SK-N-SH treated with all-trans-retinoic acid at 6 μM for 48 hours (cell line): ENCODE results near the gene CDK6.

Source experiments
- ATAC-seq: fragments of 200-7000 bp; cut with Tn5 transposase; 3 replicates; pipeline ENCODE4 v1.9.1; 2020; ENCODE audit warnings: mild to moderate bottlenecking, moderate library complexity
- ARNTL ChIP-seq: fragments of 450-650 bp; formaldehyde crosslinking; IDR thresholded peaks from 2 replicates; pipeline ENCODE4 v1.5.0; 2020; ENCODE audit warnings: low read depth, mild to moderate bottlenecking, moderate library complexity, borderline replicate concordance
- BACH2 ChIP-seq: fragments of 250-450 bp; sonication (Bioruptor Pico); IDR thresholded peaks from 2 replicates; pipeline ENCODE4 v1.9.0; 2021; ENCODE audit warnings: mild to moderate bottlenecking, borderline replicate concordance
- CSDC2 ChIP-seq: fragments of 250-450 bp; sonication (Bioruptor Pico); IDR thresholded peaks from 2 replicates; pipeline ENCODE4 v1.5.0; 2020; ENCODE audit warnings: mild to moderate bottlenecking, moderate library complexity
- ESRRG ChIP-seq: fragments of 250-450 bp; sonication (Bioruptor Pico); IDR thresholded peaks from 2 replicates; pipeline ENCODE4 v1.6.1; 2021; ENCODE audit warnings: mild to moderate bottlenecking
- ISL1 ChIP-seq: fragments of 250-450 bp; sonication (Bioruptor Pico); IDR thresholded peaks from 2 replicates; pipeline ENCODE4 v2.1.2; 2022; ENCODE audit warnings: mild to moderate bottlenecking, moderate library complexity
- OSR1 ChIP-seq: fragments of 250-450 bp; sonication (Bioruptor Pico); IDR thresholded peaks from 2 replicates; pipeline ENCODE4 v1.8.0; 2022; ENCODE audit warnings: moderate library complexity, mild to moderate bottlenecking, inconsistent platforms
- PPARA ChIP-seq: fragments of 250-450 bp; sonication (Bioruptor Pico); IDR thresholded peaks from 2 replicates; pipeline ENCODE4 v1.5.0; 2020; ENCODE audit warnings: mild to moderate bottlenecking, borderline replicate concordance
- RARB ChIP-seq: fragments of 250-450 bp; sonication (Bioruptor Pico); IDR thresholded peaks from 2 replicates; pipeline ENCODE4 v1.8.0; 2021; ENCODE audit warnings: mild to moderate bottlenecking, moderate library complexity
- SNAI2 ChIP-seq: fragments of 250-450 bp; sonication (Bioruptor Pico); IDR thresholded peaks from 2 replicates; pipeline ENCODE4 v1.5.0; 2020; ENCODE audit warnings: mild to moderate bottlenecking, moderate library complexity
- TCF4 ChIP-seq: fragments of 250-450 bp; sonication (Bioruptor Pico); IDR thresholded peaks from 2 replicates; pipeline ENCODE4 v1.8.0; 2021; ENCODE audit warnings: mild to moderate bottlenecking, moderate library complexity, borderline replicate concordance
- TOX ChIP-seq: fragments of 250-450 bp; sonication (Bioruptor Pico); IDR thresholded peaks from 2 replicates; pipeline ENCODE4 v1.8.0; 2021; ENCODE audit warnings: mild to moderate bottlenecking, moderate library complexity, borderline replicate concordance
- ZC3H10 ChIP-seq: fragments of 250-450 bp; sonication (Bioruptor Pico); IDR thresholded peaks from 2 replicates; pipeline ENCODE4 v1.5.1; 2021; ENCODE audit warnings: mild to moderate bottlenecking, moderate library complexity
- ZFP3 ChIP-seq: fragments of 250-450 bp; sonication (Bioruptor Pico); IDR thresholded peaks from 2 replicates; pipeline ENCODE4 v1.5.0; 2020; ENCODE audit warnings: mild to moderate bottlenecking, moderate library complexity
- ZFP30 ChIP-seq: fragments of 450-650 bp; formaldehyde crosslinking; IDR thresholded peaks from 2 replicates; pipeline ENCODE4 v1.5.0; 2022; ENCODE audit warnings: mild to moderate bottlenecking, moderate library complexity
- ZNF565 ChIP-seq: fragments of 450-650 bp; formaldehyde crosslinking; conservative IDR thresholded peaks from 2 replicates; pipeline ENCODE4 v1.5.0; 2020; ENCODE audit warnings: low read depth, mild to moderate bottlenecking, moderate library complexity
- ZNF70 ChIP-seq: fragments of 450-650 bp; formaldehyde crosslinking; IDR thresholded peaks from 2 replicates; pipeline ENCODE4 v1.5.0; 2020; ENCODE audit warnings: mild to moderate bottlenecking, moderate library complexity
- ZNF8 ChIP-seq: fragments of 450-650 bp; formaldehyde crosslinking; IDR thresholded peaks from 2 replicates; pipeline ENCODE4 v1.5.0; 2020; ENCODE audit warnings: mild to moderate bottlenecking, moderate library complexity
- TF ChIP-seq, protein P1 (sequence below): fragments of 250-450 bp; sonication (Bioruptor Pico); IDR thresholded peaks from 2 replicates; pipeline ENCODE4 v1.5.0; 2020; ENCODE audit warnings: mild to moderate bottlenecking, moderate library complexity
- TF ChIP-seq, protein P2 (sequence below): fragments of 250-450 bp; sonication (Bioruptor Pico); IDR thresholded peaks from 2 replicates; pipeline ENCODE4 v1.8.0; 2020; ENCODE audit warnings: mild to moderate bottlenecking, moderate library complexity, borderline replicate concordance
- TF ChIP-seq, protein P3 (sequence below): fragments of 250-450 bp; sonication (Bioruptor Pico); IDR thresholded peaks from 2 replicates; pipeline ENCODE4 v1.8.0; 2021; ENCODE audit warnings: low read depth, mild to moderate bottlenecking, moderate library complexity, borderline replicate concordance
- TF ChIP-seq, protein P4 (sequence below): fragments of 250-450 bp; sonication (Bioruptor Pico); IDR thresholded peaks from 2 replicates; pipeline ENCODE4 v1.5.1; 2020; ENCODE audit warnings: low read depth, mild to moderate bottlenecking, moderate library complexity
- TF ChIP-seq, protein P5 (sequence below): fragments of 250-450 bp; sonication (Bioruptor Pico); IDR thresholded peaks from 2 replicates; pipeline ENCODE4 v1.5.1; 2021; ENCODE audit warnings: mild to moderate bottlenecking, moderate library complexity

CDK6 gene

DNA sequence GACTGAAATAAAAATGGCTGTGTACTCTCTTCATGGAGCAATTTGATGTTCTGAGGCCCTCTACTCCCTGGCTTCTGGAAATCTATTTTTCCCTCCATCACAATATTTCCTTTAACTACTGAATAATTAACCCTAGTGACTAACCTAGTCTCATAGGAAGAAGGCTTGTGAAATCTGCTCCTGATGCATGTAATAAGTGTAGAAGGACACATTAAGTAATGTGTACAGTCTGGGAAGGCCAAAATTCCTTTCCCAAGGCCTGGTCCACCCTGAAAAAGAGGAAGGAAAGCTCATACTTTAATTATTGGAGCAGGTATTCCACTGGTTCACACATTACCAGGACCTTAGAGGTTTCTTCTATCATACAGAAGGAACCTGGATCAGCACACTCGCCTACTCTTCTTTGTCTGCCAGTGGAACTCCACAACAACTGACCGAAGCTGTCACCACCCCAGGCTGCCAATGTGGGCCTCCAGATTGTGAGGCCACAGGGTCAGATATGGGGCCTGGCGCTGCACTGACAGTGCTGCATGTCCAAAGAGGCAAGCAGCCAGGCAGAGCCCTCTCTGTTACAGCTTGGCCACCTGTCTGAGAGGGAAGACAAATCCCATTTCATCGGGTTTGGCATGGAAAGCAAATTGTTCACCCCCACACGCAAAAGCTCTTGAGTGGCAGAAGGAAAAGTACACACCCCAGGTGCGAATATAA, 191.8 kb downstream of the CDK6 start:
- ATAC-seq: peak; percentile 8
- TF ChIP-seq RARB (CRISPR knock-in tag): no peak
- no peak for TF ChIP-seq PPARA
- no peak for TF ChIP-seq ISL1 (CRISPR knock-in tag)
- TF ChIP-seq SNAI2 (CRISPR knock-in tag): no peak
- no peak for TF ChIP-seq ZFP30 (CRISPR knock-in tag)
- TF ChIP-seq, protein P1, sequence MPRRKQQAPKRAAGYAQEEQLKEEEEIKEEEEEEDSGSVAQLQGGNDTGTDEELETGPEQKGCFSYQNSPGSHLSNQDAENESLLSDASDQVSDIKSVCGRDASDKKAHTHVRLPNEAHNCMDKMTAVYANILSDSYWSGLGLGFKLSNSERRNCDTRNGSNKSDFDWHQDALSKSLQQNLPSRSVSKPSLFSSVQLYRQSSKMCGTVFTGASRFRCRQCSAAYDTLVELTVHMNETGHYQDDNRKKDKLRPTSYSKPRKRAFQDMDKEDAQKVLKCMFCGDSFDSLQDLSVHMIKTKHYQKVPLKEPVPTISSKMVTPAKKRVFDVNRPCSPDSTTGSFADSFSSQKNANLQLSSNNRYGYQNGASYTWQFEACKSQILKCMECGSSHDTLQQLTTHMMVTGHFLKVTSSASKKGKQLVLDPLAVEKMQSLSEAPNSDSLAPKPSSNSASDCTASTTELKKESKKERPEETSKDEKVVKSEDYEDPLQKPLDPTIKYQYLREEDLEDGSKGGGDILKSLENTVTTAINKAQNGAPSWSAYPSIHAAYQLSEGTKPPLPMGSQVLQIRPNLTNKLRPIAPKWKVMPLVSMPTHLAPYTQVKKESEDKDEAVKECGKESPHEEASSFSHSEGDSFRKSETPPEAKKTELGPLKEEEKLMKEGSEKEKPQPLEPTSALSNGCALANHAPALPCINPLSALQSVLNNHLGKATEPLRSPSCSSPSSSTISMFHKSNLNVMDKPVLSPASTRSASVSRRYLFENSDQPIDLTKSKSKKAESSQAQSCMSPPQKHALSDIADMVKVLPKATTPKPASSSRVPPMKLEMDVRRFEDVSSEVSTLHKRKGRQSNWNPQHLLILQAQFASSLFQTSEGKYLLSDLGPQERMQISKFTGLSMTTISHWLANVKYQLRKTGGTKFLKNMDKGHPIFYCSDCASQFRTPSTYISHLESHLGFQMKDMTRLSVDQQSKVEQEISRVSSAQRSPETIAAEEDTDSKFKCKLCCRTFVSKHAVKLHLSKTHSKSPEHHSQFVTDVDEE (CRISPR knock-in tag): peak; percentile 40; the same call in 1 of the 2 replicates
- TF ChIP-seq ARNTL (CRISPR knock-in tag): no peak
- no peak for TF ChIP-seq ZNF8
- TF ChIP-seq, protein P2, sequence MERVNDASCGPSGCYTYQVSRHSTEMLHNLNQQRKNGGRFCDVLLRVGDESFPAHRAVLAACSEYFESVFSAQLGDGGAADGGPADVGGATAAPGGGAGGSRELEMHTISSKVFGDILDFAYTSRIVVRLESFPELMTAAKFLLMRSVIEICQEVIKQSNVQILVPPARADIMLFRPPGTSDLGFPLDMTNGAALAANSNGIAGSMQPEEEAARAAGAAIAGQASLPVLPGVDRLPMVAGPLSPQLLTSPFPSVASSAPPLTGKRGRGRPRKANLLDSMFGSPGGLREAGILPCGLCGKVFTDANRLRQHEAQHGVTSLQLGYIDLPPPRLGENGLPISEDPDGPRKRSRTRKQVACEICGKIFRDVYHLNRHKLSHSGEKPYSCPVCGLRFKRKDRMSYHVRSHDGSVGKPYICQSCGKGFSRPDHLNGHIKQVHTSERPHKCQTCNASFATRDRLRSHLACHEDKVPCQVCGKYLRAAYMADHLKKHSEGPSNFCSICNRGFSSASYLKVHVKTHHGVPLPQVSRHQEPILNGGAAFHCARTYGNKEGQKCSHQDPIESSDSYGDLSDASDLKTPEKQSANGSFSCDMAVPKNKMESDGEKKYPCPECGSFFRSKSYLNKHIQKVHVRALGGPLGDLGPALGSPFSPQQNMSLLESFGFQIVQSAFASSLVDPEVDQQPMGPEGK: no peak

DNA sequence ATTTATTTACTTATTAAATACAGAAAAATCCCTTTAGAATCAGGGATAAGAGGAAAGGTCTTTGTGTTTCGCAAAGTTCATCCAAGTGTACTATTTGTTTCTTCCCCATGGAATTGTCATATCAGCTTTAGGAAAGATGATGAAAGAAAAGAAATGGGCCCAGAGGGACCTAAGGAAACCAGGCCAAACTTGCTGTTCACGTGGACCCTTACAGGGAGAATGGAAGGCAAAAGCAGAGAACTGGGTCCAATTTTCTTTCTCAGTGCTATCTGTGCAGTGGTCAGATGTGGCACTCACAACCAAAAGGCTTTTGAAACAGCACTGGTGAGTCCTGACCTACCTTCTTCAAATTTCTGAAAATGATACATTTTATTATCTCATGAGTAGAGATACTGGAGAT, 192.6 kb downstream of the CDK6 start:
- TF ChIP-seq RARB (CRISPR knock-in tag) (no peak), ARNTL (CRISPR knock-in tag) (no peak), ESRRG (CRISPR knock-in tag) (no peak), PPARA (no peak), TOX (no peak)
- TF ChIP-seq, protein P3, sequence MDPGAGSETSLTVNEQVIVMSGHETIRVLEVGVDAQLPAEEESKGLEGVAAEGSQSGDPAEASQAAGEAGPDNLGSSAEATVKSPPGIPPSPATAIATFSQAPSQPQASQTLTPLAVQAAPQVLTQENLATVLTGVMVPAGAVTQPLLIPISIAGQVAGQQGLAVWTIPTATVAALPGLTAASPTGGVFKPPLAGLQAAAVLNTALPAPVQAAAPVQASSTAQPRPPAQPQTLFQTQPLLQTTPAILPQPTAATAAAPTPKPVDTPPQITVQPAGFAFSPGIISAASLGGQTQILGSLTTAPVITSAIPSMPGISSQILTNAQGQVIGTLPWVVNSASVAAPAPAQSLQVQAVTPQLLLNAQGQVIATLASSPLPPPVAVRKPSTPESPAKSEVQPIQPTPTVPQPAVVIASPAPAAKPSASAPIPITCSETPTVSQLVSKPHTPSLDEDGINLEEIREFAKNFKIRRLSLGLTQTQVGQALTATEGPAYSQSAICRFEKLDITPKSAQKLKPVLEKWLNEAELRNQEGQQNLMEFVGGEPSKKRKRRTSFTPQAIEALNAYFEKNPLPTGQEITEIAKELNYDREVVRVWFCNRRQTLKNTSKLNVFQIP: no peak
- ATAC-seq: no peak

DNA sequence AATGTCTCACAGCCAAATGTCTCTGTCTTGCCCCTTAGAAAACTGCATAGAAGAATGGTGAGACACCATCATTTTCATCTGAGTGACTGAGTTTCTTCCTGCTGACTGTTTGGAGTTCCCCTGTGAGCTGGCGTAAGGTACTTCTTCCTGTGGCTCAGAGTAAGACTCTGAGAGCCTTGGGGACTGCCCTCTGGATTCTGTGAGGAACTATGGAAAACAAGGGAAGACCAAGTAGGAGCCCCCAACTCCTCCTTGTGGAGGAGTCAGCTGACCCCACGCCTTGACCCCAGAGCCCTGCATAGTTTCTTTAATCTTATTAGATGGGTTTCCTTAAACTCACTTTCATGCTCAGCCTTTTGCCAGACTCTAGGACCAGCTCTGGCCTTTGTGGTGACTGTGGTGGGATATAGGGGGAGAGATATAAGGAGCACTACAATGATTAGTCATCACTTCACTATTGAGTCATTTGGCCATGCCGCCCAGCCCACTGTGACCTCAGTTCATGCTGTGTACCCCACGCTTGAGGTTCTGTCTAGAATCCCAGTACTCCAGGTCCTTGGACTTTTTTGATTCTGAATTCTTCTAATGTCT, 194.4 kb downstream of the CDK6 start:
- peak; percentile 29; the same call in 2 of the 3 replicates for ATAC-seq
- TF ChIP-seq BACH2 (CRISPR knock-in tag) (no peak), ZFP3 (CRISPR knock-in tag) (peak; percentile 39; the same call in 1 of the 2 replicates)
- TF ChIP-seq, all 23 proteins: peak for 1

DNA sequence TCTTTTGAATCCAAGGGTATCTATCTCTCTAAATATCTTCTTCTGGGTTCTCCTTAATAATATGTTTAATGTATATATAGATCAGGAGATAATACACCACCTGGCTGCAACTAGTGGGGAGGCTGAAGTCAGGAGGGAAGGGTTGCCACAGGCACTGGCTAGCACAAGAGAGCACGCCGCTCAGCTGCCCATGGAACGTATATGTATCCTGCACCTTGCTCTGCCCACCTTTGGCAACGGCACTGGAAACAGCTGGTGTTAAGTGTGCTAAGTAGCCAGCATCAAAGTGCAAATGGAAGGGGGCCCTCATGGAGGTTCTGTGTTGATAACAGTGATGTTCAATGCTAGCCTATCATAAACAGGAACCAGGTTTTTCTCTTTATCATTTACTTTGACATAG, 196.4 kb downstream of the CDK6 start:
- TF ChIP-seq CSDC2: no peak
- no peak for TF ChIP-seq ZNF70 (CRISPR knock-in tag)
- no peak for TF ChIP-seq ZFP3 (CRISPR knock-in tag)
- TF ChIP-seq BACH2 (CRISPR knock-in tag): no peak
- TF ChIP-seq ZNF8: no peak
- TF ChIP-seq ESRRG (CRISPR knock-in tag): no peak
- TF ChIP-seq, protein P2: no peak
- TF ChIP-seq ZNF565 (CRISPR knock-in tag): no peak
- no peak for TF ChIP-seq ZC3H10 (CRISPR knock-in tag)
- TF ChIP-seq TOX: no peak
- TF ChIP-seq OSR1 (CRISPR knock-in tag): no peak
- TF ChIP-seq, protein P4, sequence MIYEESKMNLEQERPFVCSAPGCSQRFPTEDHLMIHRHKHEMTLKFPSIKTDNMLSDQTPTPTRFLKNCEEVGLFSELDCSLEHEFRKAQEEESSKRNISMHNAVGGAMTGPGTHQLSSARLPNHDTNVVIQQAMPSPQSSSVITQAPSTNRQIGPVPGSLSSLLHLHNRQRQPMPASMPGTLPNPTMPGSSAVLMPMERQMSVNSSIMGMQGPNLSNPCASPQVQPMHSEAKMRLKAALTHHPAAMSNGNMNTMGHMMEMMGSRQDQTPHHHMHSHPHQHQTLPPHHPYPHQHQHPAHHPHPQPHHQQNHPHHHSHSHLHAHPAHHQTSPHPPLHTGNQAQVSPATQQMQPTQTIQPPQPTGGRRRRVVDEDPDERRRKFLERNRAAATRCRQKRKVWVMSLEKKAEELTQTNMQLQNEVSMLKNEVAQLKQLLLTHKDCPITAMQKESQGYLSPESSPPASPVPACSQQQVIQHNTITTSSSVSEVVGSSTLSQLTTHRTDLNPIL (CRISPR knock-in tag): no peak
- TF ChIP-seq TCF4 (CRISPR knock-in tag): no peak
- TF ChIP-seq, protein P3: no peak
- TF ChIP-seq ZFP30 (CRISPR knock-in tag): no peak
- no peak for TF ChIP-seq ISL1 (CRISPR knock-in tag)
- TF ChIP-seq ARNTL (CRISPR knock-in tag): no peak
- TF ChIP-seq, protein P5, sequence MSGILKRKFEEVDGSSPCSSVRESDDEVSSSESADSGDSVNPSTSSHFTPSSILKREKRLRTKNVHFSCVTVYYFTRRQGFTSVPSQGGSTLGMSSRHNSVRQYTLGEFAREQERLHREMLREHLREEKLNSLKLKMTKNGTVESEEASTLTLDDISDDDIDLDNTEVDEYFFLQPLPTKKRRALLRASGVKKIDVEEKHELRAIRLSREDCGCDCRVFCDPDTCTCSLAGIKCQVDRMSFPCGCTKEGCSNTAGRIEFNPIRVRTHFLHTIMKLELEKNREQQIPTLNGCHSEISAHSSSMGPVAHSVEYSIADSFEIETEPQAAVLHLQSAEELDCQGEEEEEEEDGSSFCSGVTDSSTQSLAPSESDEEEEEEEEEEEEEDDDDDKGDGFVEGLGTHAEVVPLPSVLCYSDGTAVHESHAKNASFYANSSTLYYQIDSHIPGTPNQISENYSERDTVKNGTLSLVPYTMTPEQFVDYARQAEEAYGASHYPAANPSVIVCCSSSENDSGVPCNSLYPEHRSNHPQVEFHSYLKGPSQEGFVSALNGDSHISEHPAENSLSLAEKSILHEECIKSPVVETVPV: no peak
- ATAC-seq: peak; percentile 29
